IMR-90 (cell line): ENCODE data around the gene PMM1. TPM values are rescaled to one million over a fixed set of nuclear protein-coding genes. Genes with fewer than 3 reads are reported as not detected.

Experiments
- ATAC-seq: fragments of 200-7000 bp; cut with Tn5 transposase; 2 replicates; pipeline ENCODE4 v1.9.1; 2020; ENCODE audit warnings: low read depth, mild to moderate bottlenecking, moderate library complexity
- BruUV-seq: library from RNA; stranded (reverse); fragments of 400-500 nt; replicated peaks from 2 replicates; lab custom pipeline; 2021; lab: Mats Ljungman, UMichigan
- CTCF ChIA-PET: fragments of 300-600 bp; formaldehyde crosslinking; extraction: SDS; loops from one replicate; lab custom pipeline; 2021; ENCODE audit warnings: antibody characterized with exemption; lab: Yijun Ruan, JAX
- POLR2A ChIA-PET: fragments of 300-600 bp; sonication (Branson Sonifier 250); formaldehyde crosslinking; loops from one replicate; lab custom pipeline; 2022; ENCODE audit warnings: antibody characterized with exemption; ENCODE audit not compliant: unreplicated experiment; lab: Charles Lee
- DNase-seq: peaks from one replicate; pipeline ENCODE4 v3.0.0; 2013
- H2AFZ ChIP-seq: replicated peaks from 2 replicates; pipeline ENCODE3; 2013; ENCODE audit warnings: low read length, mild to moderate bottlenecking; ENCODE audit not compliant: poor library complexity
- H2AK5ac ChIP-seq: 2 replicates; pipeline ENCODE4 v1.6.1; 2013; ENCODE audit warnings: low read depth, low read length, inconsistent platforms
- H2AK9ac ChIP-seq: replicated peaks from 2 replicates; pipeline ENCODE3; 2013; ENCODE audit warnings: mild to moderate bottlenecking, low read depth, low read length, moderate library complexity; ENCODE audit not compliant: poor library complexity
- H2BK120ac ChIP-seq: 2 replicates; pipeline ENCODE4 v1.6.1; 2013; ENCODE audit warnings: low read depth, low read length, inconsistent platforms
- H2BK15ac ChIP-seq: 3 replicates; pipeline ENCODE4 v1.6.1; 2013; ENCODE audit warnings: low read depth, low read length, inconsistent platforms
- H2BK20ac ChIP-seq: 2 replicates; pipeline ENCODE4 v1.6.1; 2013; ENCODE audit warnings: low read depth, mild to moderate bottlenecking, inconsistent platforms, low read length, moderate library complexity
- H2BK5ac ChIP-seq: 2 replicates; pipeline ENCODE4 v1.6.1; 2013; ENCODE audit warnings: mild to moderate bottlenecking, low read depth, low read length, inconsistent platforms; ENCODE audit not compliant: poor library complexity, severe bottlenecking
- H3K14ac ChIP-seq: replicated peaks from 2 replicates; pipeline ENCODE4 v1.6.1; 2013; ENCODE audit warnings: low read depth, low read length, inconsistent platforms
- H3K18ac ChIP-seq: 2 replicates; pipeline ENCODE4 v1.6.1; 2013; ENCODE audit warnings: low read depth, low read length, control low read depth
- H3K23ac ChIP-seq: 2 replicates; pipeline ENCODE4 v1.6.1; 2013; ENCODE audit warnings: low read depth, low read length, inconsistent platforms
- H3K27ac ChIP-seq: 2 replicates; pipeline ENCODE4 v1.5.1; 2013; ENCODE audit warnings: mild to moderate bottlenecking, control low read depth, low read length; ENCODE audit not compliant: insufficient read depth
- H3K27me3 ChIP-seq: 2 replicates; pipeline ENCODE4 v1.6.1; 2013; ENCODE audit warnings: low read length; ENCODE audit not compliant: control insufficient read depth, insufficient read depth
- H3K36me3 ChIP-seq: 2 replicates; pipeline ENCODE4 v1.6.1; 2013; ENCODE audit warnings: low read length, mixed read lengths; ENCODE audit not compliant: control insufficient read depth, insufficient read depth
- H3K4ac ChIP-seq: 2 replicates; pipeline ENCODE4 v1.6.1; 2013; ENCODE audit warnings: low read depth, low read length, inconsistent platforms
- H3K4me1 ChIP-seq: 2 replicates; pipeline ENCODE4 v1.6.1; 2013; ENCODE audit warnings: low read length, mixed read lengths; ENCODE audit not compliant: control insufficient read depth, insufficient read depth
- H3K4me2 ChIP-seq: 2 replicates; pipeline ENCODE4 v1.6.1; 2013; ENCODE audit warnings: low read depth, mild to moderate bottlenecking, control low read depth, low read length, moderate library complexity
- H3K4me3 ChIP-seq: 2 replicates; pipeline ENCODE4 v1.5.1; 2013; ENCODE audit warnings: low read depth, mild to moderate bottlenecking, control low read depth, low read length, moderate library complexity; ENCODE audit not compliant: insufficient read depth
- H3K56ac ChIP-seq: 2 replicates; pipeline ENCODE4 v1.6.1; 2013; ENCODE audit warnings: low read length, inconsistent platforms; ENCODE audit not compliant: insufficient read depth; ENCODE audit errors: extremely low read depth
- H3K79me1 ChIP-seq, 2 experiments: 2 replicates each; pipeline ENCODE4 v1.6.1; 2013; ENCODE audit warnings: low read length in 2 of 2, inconsistent platforms in 1 of 2, low read depth in 1 of 2
- H3K9ac ChIP-seq: 2 replicates; pipeline ENCODE4 v1.6.1; 2013; ENCODE audit warnings: low read depth, low read length, control low read depth
- H3K9me1 ChIP-seq: 2 replicates; pipeline ENCODE4 v1.6.1; 2013; ENCODE audit warnings: low read length, inconsistent platforms; ENCODE audit not compliant: insufficient read depth
- H3K9me3 ChIP-seq: 2 replicates; pipeline ENCODE4 v1.6.1; 2013; ENCODE audit warnings: low read length; ENCODE audit not compliant: control insufficient read depth, insufficient read depth
- H4K20me1 ChIP-seq: 2 replicates; pipeline ENCODE4 v1.6.1; 2013; ENCODE audit warnings: low read length, inconsistent platforms; ENCODE audit not compliant: insufficient read depth
- H4K5ac ChIP-seq: 2 replicates; pipeline ENCODE4 v1.6.1; 2013; ENCODE audit warnings: mild to moderate bottlenecking, low read depth, low read length, control low read depth
- H4K8ac ChIP-seq, 2 experiments: 2 replicates each; pipeline ENCODE4 v1.6.1; 2013; ENCODE audit warnings: low read depth in 2 of 2, low read length in 2 of 2, control low read depth in 1 of 2, inconsistent platforms in 1 of 2
- H4K91ac ChIP-seq: 2 replicates; pipeline ENCODE4 v1.6.1; 2013; ENCODE audit warnings: low read depth, low read length, inconsistent platforms; ENCODE audit not compliant: insufficient read depth
- MAFK ChIP-seq: IDR thresholded peaks from 2 replicates; pipeline ENCODE4 v1.6.1; 2012; ENCODE audit warnings: low read depth, low read length, improper control_type of control experiment
- MXI1 ChIP-seq: IDR thresholded peaks from 2 replicates; pipeline ENCODE4 v1.6.1; 2012; ENCODE audit warnings: low read depth, mild to moderate bottlenecking, low read length, moderate library complexity, borderline replicate concordance
- NFE2L2 ChIP-seq: fragments of 150-350 bp; IDR thresholded peaks from 2 replicates; pipeline ENCODE4 v1.6.1; 2016; ENCODE audit warnings: low read depth, mild to moderate bottlenecking, low read length
- RFX5 ChIP-seq: IDR thresholded peaks from 2 replicates; pipeline ENCODE4 v1.8.0; 2012; ENCODE audit warnings: low read depth, mild to moderate bottlenecking, low read length, moderate library complexity
- WGBS, 2 experiments: methylation state at CpG; one replicate each; pipeline versions ENCODE4 v1.1.5 to v1.1.7; 2013; ENCODE audit warnings: missing lambda C conversion rate in 2 of 2; ENCODE audit not compliant: insufficient read length in 1 of 2; ENCODE audit errors: extremely low coverage in 2 of 2; 5-methylcytosine and 5-hydroxymethylcytosine counted together
- dilution Hi-C: fragments of 300-500 bp; cut with HindIII; formaldehyde crosslinking; loops from one replicate; pipeline ENCODE4 v1.14.3; 2018; ENCODE audit warnings: low sequenced_read_pairs; ENCODE audit not compliant: unreplicated experiment
- in situ Hi-C: fragments of 300-500 bp; cut with MboI; formaldehyde crosslinking; loops from 3 replicates; pipeline ENCODE4 v1.14.3; 2019; ENCODE audit warnings: low sequenced_read_pairs, inconsistent platforms, mixed read lengths
- intact Hi-C: fragments of 100-400 bp; cut with micrococcal nuclease; formaldehyde crosslinking; loops from 2 replicates; pipeline ENCODE4 v1.10.0; 2022
- polyA plus RNA-seq, 3 experiments: library from polyadenylated mRNA; depleted of rRNA; stranded (reverse); fragments of >200 nt; gene quantifications; 2 replicates each; pipeline ENCODE4 v1.2.3, GENCODE V29; 2012; ENCODE audit warnings: low replicate concordance in 1 of 3
- total RNA-seq: library from RNA; depleted of rRNA; stranded (reverse); fragments of >200 nt; gene quantifications from 2 replicates; pipeline ENCODE4 v1.2.3, GENCODE V29; 2012

Gene PMM1
- total and polyA plus RNA-seq, 2 of the 4 experiments (the other 2 are of a cell fraction), result 22.8 to 92.8 TPM

GRCh38 chr22:41598891-41599635, 9.4 kb upstream of the PMM1 start:
- intact Hi-C loops (no loop called here), in situ Hi-C loops (no loop called here), dilution Hi-C loops (no loop called here)
- no peak overlapping the region for H3K18ac ChIP-seq
- H3K9me3 ChIP-seq, result no peaks in the 10 kb centered on the region
- H4K20me1 ChIP-seq, result peaks cover 11% of the 10 kb centered on the region
- peaks cover 14% of the 10 kb centered on the region for H3K4me1 ChIP-seq
- no peak overlapping the region for H3K27ac ChIP-seq
- BruUV-seq, result no TSS peak
- H3K4ac ChIP-seq, result peak overlapping the region; percentile 14
- no peak overlapping the region for H2BK5ac ChIP-seq
- CTCF ChIA-PET, result no interaction called here
- no peak overlapping the region for H4K5ac ChIP-seq
- no peak overlapping the region for H2BK20ac ChIP-seq
- whole genome bisulfite sequencing, 2 experiments, result no CpG with 5 or more reads among the region's 8 CpGs
- no peak overlapping the region for H2BK120ac ChIP-seq
- no peak overlapping the region for H2BK15ac ChIP-seq
- no peak overlapping the region for H3K4me2 ChIP-seq
- H3K79me1 ChIP-seq, result peaks cover 0 to 32% of the 10 kb centered on the region in 2 experiments; a peak in 2 of 4 replicates
- H2AK5ac ChIP-seq, result peak overlapping the region; percentile 38; the same call in 1 of the 2 replicates
- no peak for TF ChIP-seq MXI1
- TF ChIP-seq NFE2L2, result no peak
- TF ChIP-seq MAFK, result no peak
- no peak for TF ChIP-seq RFX5
- no peak overlapping the region for H3K4me3 ChIP-seq
- no peak overlapping the region; the same call in 1 of the 2 replicates for H3K9ac ChIP-seq
- no peak overlapping the region for H4K8ac ChIP-seq
- no peak overlapping the region for H2AFZ ChIP-seq
- H3K23ac ChIP-seq, result peak overlapping the region; percentile 38; the same call in 1 of the 2 replicates
- POLR2A ChIA-PET, result interaction anchor here (0.5 kb wide), 1 partner anchor 198 kb away, joined by 3 read pairs; no protein-coding TSS in a partner anchor
- no peak overlapping the region for H3K56ac ChIP-seq
- no peak for DNase-seq
- H3K27me3 ChIP-seq, result no peaks in the 10 kb centered on the region
- no peaks in the 10 kb centered on the region; the same call in 1 of the 2 replicates for H3K9me1 ChIP-seq
- no peak overlapping the region for H2AK9ac ChIP-seq
- H4K91ac ChIP-seq, result no peak overlapping the region
- peaks cover 30% of the 10 kb centered on the region for H3K36me3 ChIP-seq
- no peak overlapping the region; the same call in 1 of the 2 replicates for H3K14ac ChIP-seq
- ATAC-seq, result no peak
